Dermis microvascular lymphatic vessel endothelial cell (primary cell): Measurements from ENCODE around the gene ZNF48. TPM values are rescaled to one million over a fixed set of nuclear protein-coding genes. Genes with fewer than 3 reads are reported as not detected.
"Not testable (repeated sequence)": the region's sequence is repeated elsewhere in the genome, so short reads cannot be mapped to it uniquely, and the experiment has no call there.

Experiments
- DNase-seq, 2 donors: peaks; one replicate each; pipeline versions ENCODE4 v3.0.0 to v3.0.0-alpha.2; 2010; ENCODE audit warnings: low read depth in 2 of 2
- total RNA-seq: library from RNA; depleted of rRNA; stranded (reverse); fragments of >200 nt; gene quantifications from 2 replicates; pipeline ENCODE4 v1.2.1, GENCODE V29; 2014

ZNF48 gene
- total RNA-seq, 1 donor from 2014 or later = 11.4 TPM

- DNase-seq = peak; percentile 88 to 98
These were observed 16.7 kb upstream of the ZNF48 start for GRCh38 chr16:30378236-30379157.

DNA sequence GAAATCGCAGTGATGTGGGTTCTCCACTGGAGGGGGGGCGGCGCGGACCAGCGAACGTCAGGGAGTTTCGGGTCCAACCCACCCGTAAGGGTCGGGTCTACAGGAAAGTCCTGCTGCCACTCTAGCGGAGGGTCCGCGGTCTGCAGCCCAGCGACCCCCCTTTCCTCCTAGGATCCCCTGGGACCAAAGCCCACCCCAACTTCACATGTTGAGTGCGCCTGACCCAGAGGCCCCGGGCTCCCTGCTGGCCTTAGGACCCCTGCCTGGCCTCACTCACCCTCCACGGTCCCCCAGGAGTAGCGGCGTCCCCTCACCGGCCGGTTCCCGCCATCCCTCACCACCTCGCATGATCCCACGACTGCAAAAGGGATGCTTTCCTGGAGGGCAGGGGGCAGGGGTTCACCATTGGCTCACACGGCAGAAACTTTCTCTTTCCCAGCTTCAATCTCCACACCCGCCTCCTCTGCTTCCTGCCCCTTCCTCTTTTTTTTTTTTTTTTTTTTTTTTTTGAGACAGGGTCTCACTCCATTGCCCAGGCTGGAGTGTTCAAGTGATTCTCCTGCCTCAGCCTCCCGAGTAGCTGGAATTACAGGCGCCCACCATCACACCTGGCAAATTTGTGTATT, 15.9 kb upstream of the ZNF48 start:
- no peak for DNase-seq

- DNase-seq = no peak
These were observed 15.0 kb upstream of the ZNF48 start for GRCh38 chr16:30380072-30380802.

- DNase-seq = no peak
These were observed 14.4 kb upstream of the ZNF48 start for GRCh38 chr16:30380803-30381208.

DNA sequence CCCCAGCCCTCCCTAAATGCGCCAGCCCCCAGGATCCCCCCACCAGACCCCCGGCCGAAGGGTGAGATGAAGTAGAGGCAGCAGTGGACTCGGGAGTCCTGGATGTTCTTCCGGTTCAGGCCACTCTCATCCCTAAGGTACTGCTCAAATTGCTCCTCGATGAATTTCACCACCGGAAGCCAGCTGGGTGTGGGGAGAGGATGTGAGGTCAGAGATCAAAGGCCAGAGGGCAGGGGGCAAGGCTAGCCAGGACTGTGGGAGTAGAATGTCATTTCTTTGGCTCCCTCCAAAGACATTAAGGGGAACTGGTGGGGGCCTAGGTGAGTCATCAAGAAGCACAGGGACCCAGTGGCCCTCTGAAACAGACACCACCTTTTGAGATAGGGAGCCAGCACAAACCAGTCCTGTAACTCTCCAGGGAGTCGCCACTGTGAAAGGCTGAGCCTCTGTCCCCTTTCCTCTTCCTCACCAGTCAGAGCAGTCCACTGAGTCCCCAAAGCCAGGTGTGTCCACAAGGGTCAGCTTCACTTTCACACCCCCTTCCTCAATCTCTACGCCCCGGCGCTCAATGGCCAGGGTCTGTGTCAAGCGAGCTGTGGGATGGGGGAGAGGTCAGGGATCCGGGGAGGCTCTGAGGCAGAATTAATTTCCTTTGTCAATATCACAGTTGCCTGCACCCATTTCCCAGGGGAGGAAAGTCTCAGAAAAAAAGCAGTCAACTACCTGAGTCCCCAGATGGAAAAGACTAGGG, 13.8 kb upstream of the ZNF48 start:
- DNase-seq = no peak

DNA sequence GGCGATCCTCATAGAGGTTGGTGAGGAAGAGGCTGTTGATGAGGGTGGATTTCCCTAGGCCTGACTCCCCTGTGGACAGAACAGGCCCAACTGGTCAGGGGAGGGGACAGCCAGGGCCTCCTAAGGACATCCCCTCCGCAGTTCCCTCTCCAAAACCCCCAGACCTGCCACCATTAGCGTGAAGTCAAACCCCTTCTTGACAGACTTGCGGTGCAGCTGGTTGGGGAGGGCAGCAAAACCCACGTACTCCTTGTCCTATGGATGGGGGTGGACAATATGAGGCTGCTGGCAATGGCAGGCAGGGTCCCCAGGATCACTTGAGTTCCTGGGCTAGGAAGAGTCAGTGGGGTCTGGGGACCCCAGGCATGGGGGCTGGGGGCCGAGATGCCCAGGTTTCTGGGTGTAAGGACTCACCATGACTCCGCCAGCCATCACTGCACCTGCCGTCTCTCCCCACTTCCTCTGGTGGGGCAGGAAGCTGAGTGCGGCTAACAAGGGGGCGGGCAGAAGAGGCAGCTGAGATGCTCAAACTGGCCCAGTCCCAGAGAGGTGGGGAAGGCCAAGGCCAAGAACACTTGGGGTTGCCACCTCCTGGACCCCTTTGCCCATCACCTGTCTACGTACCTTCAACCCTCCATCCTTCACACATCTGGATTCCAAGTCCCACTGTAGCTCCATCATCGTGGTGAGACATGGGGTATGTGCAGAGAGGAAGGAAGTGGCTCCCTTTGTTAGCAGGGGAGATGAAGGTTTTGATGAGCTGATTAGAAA, 12.9 kb upstream of the ZNF48 start, which contains the start of gene SEPTIN1:
TSS of gene SEPTIN1 (minus strand) at position 451 of the 771 bp plus-strand sequence. CDS start at position 432, 19 bp downstream.
- no peak for DNase-seq

DNA sequence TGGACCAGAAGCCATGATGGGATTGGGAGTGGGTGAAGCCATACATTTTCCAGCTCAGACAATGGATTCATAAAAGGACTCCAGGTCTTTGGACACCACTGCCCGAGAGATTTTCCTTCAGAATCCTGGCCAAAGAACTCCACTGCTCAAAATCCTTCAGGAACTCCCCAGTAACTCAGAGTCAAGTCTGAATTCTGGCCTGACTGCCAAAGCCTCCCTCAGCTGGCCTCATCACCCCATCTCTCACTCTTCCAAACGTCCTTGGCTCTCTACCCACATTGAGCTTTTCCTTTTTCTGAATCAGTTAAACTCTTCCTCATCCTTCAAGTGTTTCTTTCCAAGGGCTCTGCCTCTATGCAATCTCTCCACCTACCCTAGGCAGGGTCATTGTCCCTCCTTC, 11.7 kb upstream of the ZNF48 start:
- DNase-seq = no peak

- no peak for DNase-seq
These were observed 547 bp upstream of the ZNF48 start for GRCh38 chr16:30394592-30395154.

DNA sequence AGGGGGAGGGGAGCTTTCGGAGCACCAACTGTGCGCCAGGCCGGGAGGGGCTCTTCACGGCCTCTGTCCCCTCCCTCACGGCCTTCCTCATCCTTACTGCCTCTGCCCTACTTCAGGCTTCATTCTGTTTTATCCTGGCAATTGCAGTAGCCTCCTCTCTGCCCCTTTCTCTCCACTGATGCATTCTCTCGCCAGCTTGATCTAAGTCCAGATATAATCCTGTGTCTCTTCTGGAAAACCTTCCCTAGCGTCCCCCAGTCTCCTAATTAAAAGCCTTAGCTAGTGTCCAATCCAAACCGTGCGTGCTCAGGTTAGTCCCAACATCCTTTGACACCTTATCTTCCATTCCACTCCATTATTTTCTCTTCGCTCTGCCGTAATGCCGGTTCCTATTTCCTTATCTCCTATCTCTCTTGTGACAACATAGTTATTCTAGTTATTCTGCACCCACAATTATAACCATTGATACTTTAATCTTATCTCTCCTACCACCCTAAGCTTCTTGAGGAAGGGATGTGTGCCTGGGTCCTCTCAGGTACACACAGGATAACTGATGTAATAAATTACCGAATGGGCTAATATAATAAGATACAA, 869 bp downstream of the ZNF48 start:
- peak in 1 of 2 donors; percentile 38 for DNase-seq

GRCh38 chr16:30396627-30397026, 1.4 kb downstream of the ZNF48 start:
- DNase-seq = not testable (repeated sequence)

GRCh38 chr16:30397056-30397455, 1.8 kb downstream of the ZNF48 start:
- DNase-seq = no peak

DNA sequence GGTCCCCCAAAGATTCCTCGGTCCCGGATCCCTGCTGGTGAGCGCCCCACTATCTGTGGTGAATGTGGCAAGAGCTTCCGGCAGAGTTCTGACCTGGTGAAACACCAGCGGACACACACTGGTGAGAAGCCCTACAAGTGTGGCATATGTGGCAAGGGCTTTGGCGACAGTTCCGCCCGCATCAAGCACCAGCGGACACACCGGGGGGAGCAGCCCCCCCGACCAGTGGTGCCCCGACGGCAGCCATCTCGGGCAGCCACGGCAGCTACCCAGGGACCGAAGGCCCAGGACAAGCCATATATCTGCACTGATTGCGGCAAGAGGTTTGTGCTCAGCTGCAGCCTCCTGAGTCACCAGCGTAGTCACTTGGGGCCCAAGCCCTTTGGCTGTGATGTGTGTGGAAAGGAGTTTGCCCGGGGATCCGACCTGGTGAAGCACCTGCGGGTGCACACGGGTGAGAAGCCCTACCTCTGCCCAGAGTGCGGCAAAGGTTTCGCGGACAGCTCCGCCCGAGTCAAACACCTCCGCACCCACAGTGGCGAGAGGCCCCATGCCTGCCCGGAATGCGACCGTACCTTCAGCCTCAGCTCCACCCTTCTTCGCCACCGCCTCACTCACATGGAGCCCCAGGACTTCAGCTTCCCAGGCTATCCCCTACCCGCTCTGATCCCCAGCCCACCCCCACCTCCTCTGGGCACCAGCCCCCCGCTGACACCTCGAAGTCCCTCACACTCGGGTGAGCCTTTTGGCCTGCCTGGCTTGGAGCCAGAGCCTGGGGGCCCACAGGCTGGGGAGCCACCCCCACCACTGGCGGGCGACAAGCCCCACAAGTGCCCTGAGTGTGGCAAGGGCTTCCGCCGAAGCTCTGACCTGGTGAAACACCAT, 2.8 kb downstream of the ZNF48 start:
- DNase-seq = no peak

GRCh38 chr16:30398661-30399434, 3.6 kb downstream of the ZNF48 start:
- DNase-seq = no peak

DNA sequence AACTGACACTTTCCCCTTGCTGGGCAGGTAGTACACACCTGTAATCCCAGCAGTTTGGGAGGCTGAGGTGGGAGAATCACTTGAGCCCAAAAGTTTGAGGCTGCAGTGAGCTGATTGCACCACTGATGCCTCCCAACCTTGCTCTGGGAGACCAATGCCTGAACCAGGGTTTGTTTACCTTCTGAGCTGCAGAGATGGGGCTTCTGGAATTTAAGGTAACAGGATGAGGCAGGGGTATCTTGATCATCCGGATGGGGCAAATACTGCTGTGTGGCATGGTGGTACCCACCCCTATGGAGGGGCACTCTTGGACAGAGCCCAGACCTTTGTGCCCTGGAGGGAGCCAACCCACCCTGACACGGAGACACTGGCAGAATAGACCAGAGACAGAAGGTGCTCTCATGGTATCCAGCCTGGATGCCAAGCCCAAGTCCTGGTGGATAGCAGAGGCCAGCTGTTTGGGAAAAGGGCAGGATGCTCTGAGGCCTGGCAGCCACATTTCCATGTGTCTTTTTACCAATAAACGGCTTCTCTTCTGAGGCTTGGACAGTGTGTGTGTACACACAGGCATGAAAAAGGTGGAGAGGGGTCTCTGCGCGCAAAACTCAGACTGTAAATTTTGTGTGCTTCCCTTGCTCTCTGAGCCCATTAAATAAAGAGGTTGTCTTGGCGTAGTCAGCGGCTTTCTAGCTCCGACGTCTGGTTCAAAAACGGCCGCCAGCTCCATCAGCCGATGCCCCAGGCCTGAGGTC, 4.4 kb downstream of the ZNF48 start:
- DNase-seq = no peak

- no peak for DNase-seq
These were observed 6.7 kb downstream of the ZNF48 start for GRCh38 chr16:30401768-30402425.

GRCh38 chr16:30406795-30407101, 11.5 kb downstream of the ZNF48 start:
- no peak for DNase-seq
